ENCODE data around the gene ABCD3. TPM values are rescaled to one million over a fixed set of nuclear protein-coding genes. Genes with fewer than 3 reads are reported as not detected.

ABCD3 gene
- total RNA-seq, 3 donors from 2014 or later = 22.2 to 60.3 (median 36.1) TPM

DNA sequence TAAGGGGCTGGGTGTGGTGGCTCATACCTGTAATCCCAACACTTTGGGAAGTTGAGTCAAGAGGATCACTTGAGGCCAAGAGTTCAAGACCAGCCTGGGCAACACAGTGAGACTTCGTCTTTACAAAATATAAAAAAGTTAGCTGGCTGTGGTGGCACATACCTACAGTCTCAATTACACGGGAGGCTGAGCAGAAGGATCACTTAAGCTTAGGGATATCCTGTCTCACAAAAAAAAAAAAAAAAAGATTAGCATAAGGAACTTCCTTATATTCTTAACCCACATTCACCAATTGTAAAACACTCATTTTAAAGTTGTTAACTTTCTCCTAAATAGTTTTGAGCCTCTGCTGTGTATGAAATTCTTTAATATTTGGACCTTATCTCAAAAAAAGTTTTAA, 53.1 kb downstream of the ABCD3 start:
- no peaks in the 10 kb centered on the region for H3K4me1 ChIP-seq
- TF ChIP-seq, protein P1, sequence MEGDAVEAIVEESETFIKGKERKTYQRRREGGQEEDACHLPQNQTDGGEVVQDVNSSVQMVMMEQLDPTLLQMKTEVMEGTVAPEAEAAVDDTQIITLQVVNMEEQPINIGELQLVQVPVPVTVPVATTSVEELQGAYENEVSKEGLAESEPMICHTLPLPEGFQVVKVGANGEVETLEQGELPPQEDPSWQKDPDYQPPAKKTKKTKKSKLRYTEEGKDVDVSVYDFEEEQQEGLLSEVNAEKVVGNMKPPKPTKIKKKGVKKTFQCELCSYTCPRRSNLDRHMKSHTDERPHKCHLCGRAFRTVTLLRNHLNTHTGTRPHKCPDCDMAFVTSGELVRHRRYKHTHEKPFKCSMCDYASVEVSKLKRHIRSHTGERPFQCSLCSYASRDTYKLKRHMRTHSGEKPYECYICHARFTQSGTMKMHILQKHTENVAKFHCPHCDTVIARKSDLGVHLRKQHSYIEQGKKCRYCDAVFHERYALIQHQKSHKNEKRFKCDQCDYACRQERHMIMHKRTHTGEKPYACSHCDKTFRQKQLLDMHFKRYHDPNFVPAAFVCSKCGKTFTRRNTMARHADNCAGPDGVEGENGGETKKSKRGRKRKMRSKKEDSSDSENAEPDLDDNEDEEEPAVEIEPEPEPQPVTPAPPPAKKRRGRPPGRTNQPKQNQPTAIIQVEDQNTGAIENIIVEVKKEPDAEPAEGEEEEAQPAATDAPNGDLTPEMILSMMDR (IDR thresholded peaks at IDR 0.05) = no peak
- TF ChIP-seq POLR2A (IDR thresholded peaks at IDR 0.05) (no peak), POLR2AphosphoS5 (IDR thresholded peaks at IDR 0.05) (no peak)
- H3K27ac ChIP-seq = no peak overlapping the region
- H3K36me3 ChIP-seq = no peaks in the 10 kb centered on the region
- intact Hi-C loops (cut with DNase I; ENCODE audit: low total_unique reads) = loop anchor here (5.0 kb wide), 1 partner anchor 331 kb away; no protein-coding TSS in a partner anchor
- no peak overlapping the region for H3K4me3 ChIP-seq
- DNase-seq (ENCODE audit: low spot score in 2 of 2) = no peak
- no peaks in the 10 kb centered on the region for H3K9me3 ChIP-seq
- no peaks in the 10 kb centered on the region for H3K27me3 ChIP-seq

DNA sequence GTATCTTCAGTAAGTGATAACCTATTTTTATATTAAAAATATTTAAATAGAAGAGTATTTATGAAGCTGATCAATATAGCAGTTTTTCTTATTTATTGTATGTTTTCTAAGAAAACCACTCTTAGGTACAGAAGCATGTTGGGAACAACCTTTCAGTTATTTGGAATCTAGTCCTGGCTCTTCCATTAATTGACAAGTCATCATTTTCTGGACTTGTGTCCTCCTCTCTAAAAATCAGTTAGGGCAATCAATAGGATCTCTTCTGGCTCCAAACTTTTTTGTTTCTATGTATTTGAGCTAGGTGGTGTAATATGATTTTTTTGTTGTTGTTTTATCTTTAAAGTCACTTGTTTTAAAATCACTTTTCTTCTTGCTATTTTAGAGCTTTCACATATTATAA, 57.0 kb downstream of the ABCD3 start:
- TF ChIP-seq, protein P1 (IDR thresholded peaks at IDR 0.05) = no peak
- no peak for TF ChIP-seq POLR2A (IDR thresholded peaks at IDR 0.05)
- TF ChIP-seq POLR2AphosphoS5 (IDR thresholded peaks at IDR 0.05) = no peak
- H3K4me1 ChIP-seq = no peaks in the 10 kb centered on the region

DNA sequence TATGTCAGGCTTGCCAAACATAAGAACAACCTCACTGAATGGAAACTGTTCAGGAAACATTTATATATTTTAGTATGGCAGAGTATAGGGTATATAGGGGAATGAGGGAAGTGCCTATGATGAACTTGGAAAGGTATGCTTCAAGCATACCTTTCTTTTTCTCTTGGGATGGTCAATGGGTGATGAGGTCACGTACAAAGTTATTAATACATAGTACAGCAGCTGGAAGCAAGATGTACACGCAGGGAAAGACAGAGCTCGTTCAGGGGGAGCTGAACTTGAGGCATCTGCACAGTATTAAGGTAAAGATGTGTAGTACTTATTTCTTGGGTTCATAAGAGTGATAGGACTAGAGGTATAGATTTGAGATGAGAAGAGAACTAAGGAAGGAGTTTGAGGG, 61.5 kb downstream of the ABCD3 start:
- no peak for TF ChIP-seq POLR2AphosphoS5 (IDR thresholded peaks at IDR 0.05)
- TF ChIP-seq POLR2A (IDR thresholded peaks at IDR 0.05) = no peak
- TF ChIP-seq, protein P1 (IDR thresholded peaks at IDR 0.05) = no peak
- H3K36me3 ChIP-seq = no peaks in the 10 kb centered on the region
- no peaks in the 10 kb centered on the region for H3K9me3 ChIP-seq
- no peak for DNase-seq (ENCODE audit: low spot score in 2 of 2)
- H3K27ac ChIP-seq = no peak overlapping the region
- intact Hi-C loops (cut with DNase I; ENCODE audit: low total_unique reads) = no loop called here
- H3K4me3 ChIP-seq = no peak overlapping the region
- no peaks in the 10 kb centered on the region for H3K4me1 ChIP-seq
- H3K27me3 ChIP-seq = no peaks in the 10 kb centered on the region

More for the DNA sequence above, 57.0 kb downstream of the ABCD3 start:
- Histone ChIP-seq H3K36me3 (no peaks in the 10 kb centered on the region), H3K4me3 (no peak overlapping the region), H3K9me3 (no peaks in the 10 kb centered on the region), H3K27ac (no peak overlapping the region), H3K27me3 (no peaks in the 10 kb centered on the region)
- intact Hi-C loops (cut with DNase I; ENCODE audit: low total_unique reads) = no loop called here
- DNase-seq (ENCODE audit: low spot score in 2 of 2) = no peak

DNA sequence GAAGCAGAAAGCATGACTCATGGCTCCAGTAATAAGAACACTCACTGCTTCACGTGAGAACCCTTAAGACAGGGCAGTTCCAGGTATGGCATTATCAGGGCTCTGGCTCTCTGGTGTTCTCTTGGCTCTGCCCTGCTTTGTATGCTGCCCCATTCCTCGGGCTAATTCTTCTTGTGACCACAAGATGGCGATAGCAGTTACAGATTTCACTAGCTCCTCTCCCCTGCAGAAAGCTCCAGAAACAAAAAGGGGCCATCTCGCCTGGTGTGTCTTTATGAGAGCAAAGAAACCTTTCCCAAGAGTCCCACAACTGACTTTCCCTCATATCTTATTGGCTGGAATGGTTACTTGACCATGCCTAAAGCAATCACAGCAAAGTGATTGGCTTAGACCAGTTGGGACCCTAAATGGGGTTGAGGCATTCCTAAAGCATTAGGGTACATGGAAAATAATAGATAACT, 63.3 kb downstream of the ABCD3 start:
- no peaks in the 10 kb centered on the region for H3K36me3 ChIP-seq
- DNase-seq (ENCODE audit: low spot score in 2 of 2) = peak in 1 of 2 donors; percentile 31
- H3K27ac ChIP-seq = no peak overlapping the region
- no peak for TF ChIP-seq POLR2A (IDR thresholded peaks at IDR 0.05)
- TF ChIP-seq, protein P1 (IDR thresholded peaks at IDR 0.05) = peak; percentile 17 to 77 (median 70)
- H3K27me3 ChIP-seq = no peaks in the 10 kb centered on the region
- H3K4me3 ChIP-seq = no peak overlapping the region
- H3K9me3 ChIP-seq = no peaks in the 10 kb centered on the region
- intact Hi-C loops (cut with DNase I; ENCODE audit: low total_unique reads) = no loop called here
- H3K4me1 ChIP-seq = no peaks in the 10 kb centered on the region

DNA sequence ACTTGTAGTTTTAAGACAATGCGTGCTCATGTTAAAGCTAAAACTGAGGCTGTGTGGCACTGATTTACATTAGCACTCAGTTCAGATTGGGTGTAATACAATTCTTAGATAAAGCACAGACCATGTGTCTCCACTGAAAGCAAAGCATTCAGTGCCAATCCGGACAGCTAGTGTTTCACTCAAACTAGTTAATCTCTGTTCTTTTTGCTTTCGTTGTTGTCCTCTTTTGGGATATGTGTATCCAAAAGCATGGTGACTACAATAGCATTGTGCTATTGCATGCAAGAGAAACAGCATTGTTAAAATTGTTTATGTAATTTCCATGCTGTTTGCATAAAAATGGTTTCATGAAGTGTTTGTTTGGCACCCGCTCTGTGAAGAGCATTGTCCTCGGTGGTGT, 68.8 kb downstream of the ABCD3 start:
- no peaks in the 10 kb centered on the region for H3K9me3 ChIP-seq
- no peak overlapping the region for H3K27ac ChIP-seq
- no peaks in the 10 kb centered on the region for H3K4me1 ChIP-seq
- no peaks in the 10 kb centered on the region for H3K27me3 ChIP-seq
- no peak for DNase-seq (ENCODE audit: low spot score in 2 of 2)
- H3K36me3 ChIP-seq = no peaks in the 10 kb centered on the region
- no peak for TF ChIP-seq POLR2A (IDR thresholded peaks at IDR 0.05)
- TF ChIP-seq, protein P1 (IDR thresholded peaks at IDR 0.05) = no peak
- no peak for TF ChIP-seq POLR2AphosphoS5 (IDR thresholded peaks at IDR 0.05)
- intact Hi-C loops (cut with DNase I; ENCODE audit: low total_unique reads) = no loop called here
- no peak overlapping the region for H3K4me3 ChIP-seq

All from breast epithelium (tissue), 4 donors.